ENCODE measurements around the gene HDAC6. TPM values are rescaled to one million over a fixed set of nuclear protein-coding genes. Genes with fewer than 3 reads are reported as not detected.

The HDAC6 gene
- total RNA-seq, 2 experiments from 2014 or later: 77.3 to 88.9 TPM

DNA sequence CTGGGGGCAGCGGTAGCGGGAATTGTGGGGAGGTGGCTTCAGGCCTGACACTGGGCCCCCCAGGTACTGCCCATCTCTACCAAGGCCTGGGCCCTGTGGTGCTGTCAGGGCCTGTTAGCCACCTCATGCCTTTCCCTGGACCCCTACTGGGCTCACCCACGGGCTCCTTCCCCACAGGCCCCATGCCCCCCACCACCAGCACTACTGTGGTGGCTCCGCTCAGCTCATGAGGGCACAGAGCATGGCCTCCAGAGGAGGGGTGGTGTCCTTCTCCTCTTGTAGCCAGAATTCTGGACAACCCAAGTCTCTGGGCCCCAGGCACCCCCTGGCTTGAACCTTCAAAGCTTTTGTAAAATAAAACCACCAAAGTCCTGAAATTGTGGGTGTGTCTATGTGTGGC is 7.9 kb upstream of the HDAC6 start:
- no peak overlapping the region for H3K27ac Mint-ChIP-seq
- H3K27me3 Mint-ChIP-seq (ENCODE audit: low read depth): no peaks in the 10 kb centered on the region
- DNase-seq (no peak), ATAC-seq (no peak)
- no peaks in the 10 kb centered on the region for H3K36me3 Mint-ChIP-seq (ENCODE audit: low read depth)
- no peaks in the 10 kb centered on the region for H3K9me3 Mint-ChIP-seq (ENCODE audit: insufficient read depth)
- H3K4me1 Mint-ChIP-seq (ENCODE audit: low read depth): peaks cover 12% of the 10 kb centered on the region
- POLR2A ChIA-PET: no interaction called here
- no peak overlapping the region for H3K4me3 Mint-ChIP-seq
- CTCF ChIA-PET: no interaction called here

DNA sequence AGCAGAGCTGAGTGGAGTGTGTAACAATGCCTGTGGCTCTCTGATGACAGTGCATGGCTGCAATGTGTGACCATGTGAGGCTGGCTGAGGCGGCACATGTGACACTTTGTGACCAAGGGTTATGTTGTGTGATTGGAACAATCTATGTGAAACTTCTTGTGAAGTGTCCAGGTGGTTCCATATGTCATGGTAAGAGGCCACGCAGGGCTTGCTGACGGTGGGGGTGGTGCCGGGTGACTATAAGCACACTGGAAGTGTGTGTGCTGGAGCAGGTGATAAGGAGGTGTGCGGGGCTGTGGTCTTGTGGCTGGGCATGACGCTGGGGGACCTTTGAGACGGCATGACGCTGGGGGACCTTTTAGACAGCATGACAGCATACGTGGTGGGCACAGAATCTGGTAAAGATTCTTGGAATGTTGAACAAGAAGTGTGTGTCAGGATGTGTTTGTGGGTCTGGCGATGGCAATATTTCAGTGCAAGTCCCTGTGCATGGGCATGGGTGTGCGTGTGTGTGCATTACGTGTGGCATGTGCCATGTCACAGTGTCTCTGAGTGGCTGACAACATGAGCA is 7.4 kb upstream of the HDAC6 start:
- no peaks in the 10 kb centered on the region for H3K9me3 Mint-ChIP-seq (ENCODE audit: insufficient read depth)
- H3K27ac Mint-ChIP-seq: no peak overlapping the region
- peaks cover 8% of the 10 kb centered on the region for H3K4me1 Mint-ChIP-seq (ENCODE audit: low read depth)
- ChIA-PET POLR2A (no interaction called here), CTCF (no interaction called here)
- no peak overlapping the region for H3K4me3 Mint-ChIP-seq
- DNase-seq (no peak), ATAC-seq (no peak)
- H3K27me3 Mint-ChIP-seq (ENCODE audit: low read depth): no peaks in the 10 kb centered on the region
- H3K36me3 Mint-ChIP-seq (ENCODE audit: low read depth): no peaks in the 10 kb centered on the region

DNA sequence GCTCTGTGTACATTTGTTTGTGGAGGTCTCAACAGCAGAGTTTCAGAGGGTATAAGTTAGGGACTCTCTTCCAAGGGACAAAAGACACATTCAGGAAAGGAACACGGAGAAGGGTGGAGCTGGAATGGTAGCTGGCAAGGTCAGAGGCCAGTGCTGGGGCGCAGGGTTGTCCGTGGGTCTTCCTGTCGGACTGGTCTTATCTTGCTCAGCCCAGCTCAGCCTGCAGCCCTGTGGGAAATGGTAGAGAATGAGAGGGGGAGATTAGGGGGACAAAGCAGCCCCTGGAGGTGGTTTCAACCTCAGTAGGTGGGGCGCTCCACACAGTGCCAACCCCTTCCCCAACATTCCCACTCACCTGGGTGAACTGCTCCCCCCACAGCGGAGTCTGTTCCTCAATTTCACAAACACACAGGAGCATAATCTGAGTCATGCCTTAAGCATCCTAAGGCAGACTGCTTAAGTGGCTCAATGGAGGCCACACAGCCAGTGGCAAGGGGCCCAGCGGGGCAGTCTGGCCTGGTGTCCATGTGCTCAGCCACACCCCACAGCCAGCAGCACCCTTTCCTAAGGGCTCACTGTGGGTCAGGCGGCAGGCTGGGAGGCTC is 6.9 kb upstream of the HDAC6 start:
- POLR2A ChIA-PET: no interaction called here
- Mint-ChIP-seq H3K9me3 (ENCODE audit: insufficient read depth) (no peaks in the 10 kb centered on the region), H3K27me3 (ENCODE audit: low read depth) (no peaks in the 10 kb centered on the region), H3K36me3 (ENCODE audit: low read depth) (no peaks in the 10 kb centered on the region), H3K27ac (no peak overlapping the region), H3K4me3 (no peak overlapping the region), H3K4me1 (ENCODE audit: low read depth) (peaks cover 3% of the 10 kb centered on the region)
- CTCF ChIA-PET: no interaction called here
- DNase-seq (no peak), ATAC-seq (no peak)

DNA sequence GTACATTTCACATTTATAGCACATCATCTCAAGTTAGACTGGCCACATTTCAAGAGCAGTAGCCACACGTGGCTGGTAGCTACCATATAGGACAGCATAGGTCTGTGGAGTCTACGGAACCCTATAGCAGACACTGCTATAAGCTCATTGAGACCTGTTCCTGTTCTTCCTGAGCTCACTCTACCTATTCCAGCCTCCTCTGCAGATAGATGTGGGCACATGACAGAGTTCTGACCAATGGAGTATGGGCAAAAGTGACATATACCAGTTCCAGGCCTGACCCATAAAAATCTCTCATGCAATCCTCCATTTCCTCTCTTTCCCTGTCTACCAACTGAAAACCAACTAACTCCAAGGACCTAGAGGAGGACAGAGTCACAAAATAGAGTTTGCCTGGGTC is 3.5 kb upstream of the HDAC6 start:
- DNase-seq: no peak
- no peak overlapping the region for H3K4me3 Mint-ChIP-seq
- CTCF ChIA-PET: no interaction called here
- no peak overlapping the region for H3K27ac Mint-ChIP-seq
- no peaks in the 10 kb centered on the region for H3K9me3 Mint-ChIP-seq (ENCODE audit: insufficient read depth)
- POLR2A ChIA-PET: no interaction called here
- peaks cover 2% of the 10 kb centered on the region for H3K36me3 Mint-ChIP-seq (ENCODE audit: low read depth)
- no peaks in the 10 kb centered on the region for H3K27me3 Mint-ChIP-seq (ENCODE audit: low read depth)
- no peak for ATAC-seq
- peaks cover 14% of the 10 kb centered on the region for H3K4me1 Mint-ChIP-seq (ENCODE audit: low read depth)

DNA sequence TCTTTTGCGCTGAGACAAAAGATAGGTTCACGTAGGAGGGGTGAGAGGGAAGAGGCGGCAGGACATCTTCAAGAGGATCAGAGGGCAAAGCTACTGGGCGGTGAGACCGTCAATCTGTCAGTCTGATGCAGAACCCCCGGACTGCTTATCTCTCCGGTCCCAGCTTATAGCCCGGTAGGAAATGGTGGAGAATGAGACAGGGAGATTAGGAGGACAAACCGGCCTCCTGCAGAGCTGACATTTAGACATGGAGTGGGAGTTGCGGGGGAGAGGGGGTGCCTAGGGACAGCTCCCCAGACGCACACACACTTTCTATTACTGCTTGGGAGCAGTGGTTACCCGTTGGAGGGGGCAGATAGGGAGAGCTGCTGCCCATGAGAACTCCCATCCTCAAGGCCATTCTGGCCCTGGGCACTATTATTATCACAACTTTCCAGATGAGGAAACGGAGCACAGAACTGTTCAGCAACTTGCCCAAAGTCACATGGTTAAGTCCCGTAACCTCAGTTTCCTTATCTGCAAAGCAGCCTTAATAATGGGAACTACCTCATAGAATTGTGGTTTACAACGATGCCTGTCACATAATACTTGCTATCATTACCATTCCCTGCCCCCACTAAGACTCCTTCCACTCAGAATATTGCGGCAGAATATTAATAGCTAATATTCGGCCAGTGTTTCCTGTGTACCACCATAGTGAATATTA is 1.1 kb upstream of the HDAC6 start:
- CTCF ChIA-PET: interaction anchor here (1.0 to 2.0 kb wide), 4 partner anchors 64 to 153 kb away, joined by 3 to 11 read pairs (median 4); no protein-coding TSS in a partner anchor

DNA sequence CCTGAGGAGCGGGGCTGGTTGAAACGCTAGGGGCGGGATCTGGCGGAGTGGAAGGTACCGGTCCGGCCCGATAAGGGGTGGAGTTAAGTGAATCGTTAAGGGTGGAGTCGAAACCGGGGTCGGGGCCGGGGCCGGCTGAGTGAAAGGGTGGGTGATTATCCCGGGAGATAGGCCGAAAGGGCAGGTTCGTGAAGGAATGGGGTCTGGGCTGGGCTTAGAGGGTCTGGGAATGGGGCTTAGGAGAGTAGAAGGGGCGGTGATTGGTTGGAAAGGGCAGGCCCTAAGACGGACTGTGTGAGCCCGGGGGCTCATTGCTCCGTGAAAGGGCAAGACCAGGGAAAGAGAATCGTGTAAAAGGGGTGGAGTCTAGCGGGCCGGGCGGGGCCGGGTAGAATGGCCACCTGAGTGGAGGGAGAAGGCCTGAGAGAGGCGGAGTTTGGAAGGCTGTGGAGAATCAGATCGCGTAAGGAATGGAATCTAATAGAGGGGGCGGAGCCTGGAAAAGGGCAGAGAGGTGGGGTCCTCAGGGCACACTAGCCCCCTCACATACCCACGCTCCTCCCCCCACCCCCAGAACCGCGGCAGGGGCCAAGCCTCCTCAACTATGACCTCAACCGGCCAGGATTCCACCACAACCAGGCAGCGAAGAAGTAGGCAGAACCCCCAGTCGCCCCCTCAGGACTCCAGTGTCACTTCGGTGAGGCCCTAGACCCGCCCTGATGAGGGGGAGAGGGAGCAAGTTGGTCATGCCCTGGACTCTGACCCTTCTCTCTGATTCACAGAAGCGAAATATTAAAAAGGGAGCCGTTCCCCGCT is 430 bp downstream of the HDAC6 start:
- Mint-ChIP-seq H3K27me3 (ENCODE audit: low read depth) (no peaks in the 10 kb centered on the region), H3K4me3 (peak overlapping the region; percentile 95), H3K4me1 (ENCODE audit: low read depth) (peaks cover 22% of the 10 kb centered on the region), H3K9me3 (ENCODE audit: insufficient read depth) (no peaks in the 10 kb centered on the region), H3K36me3 (ENCODE audit: low read depth) (peaks cover 11% of the 10 kb centered on the region), H3K27ac (peak overlapping the region; percentile 99)
- peak; percentile 82 for DNase-seq
- ChIA-PET CTCF (interaction anchor here (1.0 to 2.0 kb wide), 4 partner anchors 65 to 154 kb away, joined by 3 to 11 read pairs (median 4); no protein-coding TSS in a partner anchor), POLR2A (interaction anchor here (0.6 to 1.8 kb wide), 3 partner anchors 65 to 139 kb away, joined by 3 to 8 read pairs (median 6); partner anchors contain the start of gene SUV39H1)
- peak; percentile 62 for ATAC-seq

More for the DNA sequence above, 1.1 kb upstream of the HDAC6 start:
- POLR2A ChIA-PET: interaction anchor here (0.5 to 1.8 kb wide), 6 partner anchors 63 to 481 kb away, joined by 3 to 8 read pairs (median 6); partner anchors contain the start of gene SUV39H1
- DNase-seq: no peak
- Mint-ChIP-seq H3K27ac (peak overlapping the region; percentile 99), H3K4me3 (peak overlapping the region; percentile 95), H3K27me3 (ENCODE audit: low read depth) (no peaks in the 10 kb centered on the region), H3K4me1 (ENCODE audit: low read depth) (peaks cover 22% of the 10 kb centered on the region), H3K36me3 (ENCODE audit: low read depth) (peaks cover 7% of the 10 kb centered on the region), H3K9me3 (ENCODE audit: insufficient read depth) (no peaks in the 10 kb centered on the region)
- ATAC-seq: no peak

DNA sequence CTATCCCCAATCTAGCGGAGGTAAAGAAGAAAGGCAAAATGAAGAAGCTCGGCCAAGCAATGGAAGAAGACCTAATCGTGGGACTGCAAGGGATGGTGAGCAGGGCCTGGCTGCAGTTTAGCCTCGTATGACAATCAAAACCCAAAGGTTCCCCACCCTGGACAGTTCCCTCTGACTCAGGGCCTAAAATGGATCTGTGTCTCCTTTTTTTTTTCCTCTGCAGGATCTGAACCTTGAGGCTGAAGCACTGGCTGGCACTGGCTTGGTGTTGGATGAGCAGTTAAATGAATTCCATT is 986 bp downstream of the HDAC6 start:
- ChIA-PET POLR2A (no interaction called here), CTCF (no interaction called here)
- Mint-ChIP-seq H3K36me3 (ENCODE audit: low read depth) (peaks cover 11% of the 10 kb centered on the region), H3K4me1 (ENCODE audit: low read depth) (peaks cover 22% of the 10 kb centered on the region), H3K27ac (peak overlapping the region; percentile 99), H3K4me3 (peak overlapping the region; percentile 95), H3K27me3 (ENCODE audit: low read depth) (no peaks in the 10 kb centered on the region), H3K9me3 (ENCODE audit: insufficient read depth) (no peaks in the 10 kb centered on the region)
- no peak for DNase-seq
- no peak for ATAC-seq

DNA sequence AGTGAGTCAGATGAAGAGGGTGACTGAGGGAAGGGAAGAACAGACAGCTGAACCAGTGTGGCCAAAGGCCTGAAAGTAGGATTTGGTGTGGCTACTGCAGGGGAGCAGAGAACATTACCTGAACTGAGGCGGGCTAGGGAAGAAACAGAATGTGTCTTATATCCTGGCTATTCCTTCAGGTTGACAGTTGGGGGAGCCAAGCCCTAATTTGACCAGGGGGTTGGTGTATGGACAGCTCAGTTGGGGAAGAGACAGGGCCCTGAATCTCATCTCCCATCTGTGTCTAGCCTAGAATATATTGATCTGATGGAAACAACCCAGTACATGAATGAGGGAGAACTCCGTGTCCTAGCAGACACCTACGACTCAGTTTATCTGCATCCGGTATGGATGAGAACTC is 4.2 kb downstream of the HDAC6 start:
- Mint-ChIP-seq H3K9me3 (ENCODE audit: insufficient read depth) (no peaks in the 10 kb centered on the region), H3K27me3 (ENCODE audit: low read depth) (no peaks in the 10 kb centered on the region), H3K4me1 (ENCODE audit: low read depth) (peaks cover 16% of the 10 kb centered on the region), H3K36me3 (ENCODE audit: low read depth) (peaks cover 11% of the 10 kb centered on the region), H3K27ac (no peak overlapping the region), H3K4me3 (no peak overlapping the region)
- ATAC-seq: no peak
- DNase-seq: no peak
- ChIA-PET CTCF (interaction anchor here (0.8 kb wide), 1 partner anchor 140 kb away, joined by 3 read pairs; no protein-coding TSS in a partner anchor), POLR2A (no interaction called here)

DNA sequence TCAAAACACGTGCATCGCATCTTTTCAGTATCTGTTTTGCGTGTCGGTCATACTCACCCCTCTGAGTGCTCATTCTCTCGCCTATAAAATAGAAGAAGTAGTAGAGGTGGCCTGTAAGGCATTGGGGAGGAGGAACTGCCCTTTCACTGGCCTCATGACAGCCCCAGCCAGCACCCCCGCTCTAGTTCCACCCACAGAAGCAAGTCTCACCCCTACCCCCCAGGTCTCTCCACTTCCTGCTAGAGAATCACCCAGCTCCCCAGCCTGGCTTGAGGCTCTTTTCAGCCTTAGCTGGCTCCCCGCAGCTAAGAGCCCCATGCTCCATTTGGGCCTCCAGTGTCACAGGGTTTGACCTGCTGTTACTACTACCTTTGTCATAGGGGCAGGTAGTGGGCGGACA is 11.8 kb downstream of the HDAC6 start:
- no peak overlapping the region for H3K4me3 Mint-ChIP-seq
- no peak overlapping the region for H3K27ac Mint-ChIP-seq
- no peaks in the 10 kb centered on the region for H3K9me3 Mint-ChIP-seq (ENCODE audit: insufficient read depth)
- peaks cover 2% of the 10 kb centered on the region for H3K36me3 Mint-ChIP-seq (ENCODE audit: low read depth)
- ATAC-seq (no peak), DNase-seq (no peak)
- no peaks in the 10 kb centered on the region for H3K4me1 Mint-ChIP-seq (ENCODE audit: low read depth)
- CTCF ChIA-PET: no interaction called here
- POLR2A ChIA-PET: no interaction called here
- H3K27me3 Mint-ChIP-seq (ENCODE audit: low read depth): no peaks in the 10 kb centered on the region

DNA sequence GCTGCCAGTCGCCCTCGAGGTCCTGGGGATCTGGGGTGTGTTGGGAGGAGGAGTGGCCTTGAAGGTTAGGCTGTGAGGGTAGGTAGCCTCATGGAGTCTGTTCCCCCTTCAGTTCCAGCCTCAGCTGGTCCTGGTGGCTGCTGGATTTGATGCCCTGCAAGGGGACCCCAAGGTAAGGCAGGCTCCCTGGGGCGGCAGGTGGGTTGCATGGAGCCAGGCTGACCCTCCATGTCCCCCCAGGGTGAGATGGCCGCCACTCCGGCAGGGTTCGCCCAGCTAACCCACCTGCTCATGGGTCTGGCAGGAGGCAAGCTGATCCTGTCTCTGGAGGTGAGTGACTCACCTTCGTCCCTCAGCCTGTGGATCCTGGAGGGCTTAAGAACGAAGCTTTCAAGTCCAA is 12.9 kb downstream of the HDAC6 start:
- H3K4me1 Mint-ChIP-seq (ENCODE audit: low read depth): no peaks in the 10 kb centered on the region
- no peak overlapping the region for H3K27ac Mint-ChIP-seq
- H3K4me3 Mint-ChIP-seq: no peak overlapping the region
- no peaks in the 10 kb centered on the region for H3K9me3 Mint-ChIP-seq (ENCODE audit: insufficient read depth)
- ChIA-PET CTCF (no interaction called here), POLR2A (no interaction called here)
- ATAC-seq (no peak), DNase-seq (no peak)
- peaks cover 2% of the 10 kb centered on the region for H3K36me3 Mint-ChIP-seq (ENCODE audit: low read depth)
- no peaks in the 10 kb centered on the region for H3K27me3 Mint-ChIP-seq (ENCODE audit: low read depth)

DNA sequence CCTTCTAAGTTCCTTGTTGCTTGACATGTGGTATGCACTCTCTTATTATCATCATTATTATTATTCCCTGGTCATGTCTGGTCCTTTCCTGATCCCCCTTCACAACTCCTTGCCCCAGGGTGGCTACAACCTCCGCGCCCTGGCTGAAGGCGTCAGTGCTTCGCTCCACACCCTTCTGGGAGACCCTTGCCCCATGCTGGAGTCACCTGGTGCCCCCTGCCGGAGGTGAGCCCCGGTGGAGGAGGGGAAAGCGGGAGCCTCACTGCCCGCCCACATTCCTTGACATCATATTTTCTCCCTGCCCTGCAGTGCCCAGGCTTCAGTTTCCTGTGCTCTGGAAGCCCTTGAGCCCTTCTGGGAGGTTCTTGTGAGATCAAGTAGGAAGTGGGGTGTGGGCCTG is 13.4 kb downstream of the HDAC6 start:
- POLR2A ChIA-PET: no interaction called here
- no peaks in the 10 kb centered on the region for H3K27me3 Mint-ChIP-seq (ENCODE audit: low read depth)
- H3K4me3 Mint-ChIP-seq: no peak overlapping the region
- H3K9me3 Mint-ChIP-seq (ENCODE audit: insufficient read depth): no peaks in the 10 kb centered on the region
- ATAC-seq (no peak), DNase-seq (no peak)
- no peaks in the 10 kb centered on the region for H3K4me1 Mint-ChIP-seq (ENCODE audit: low read depth)
- H3K27ac Mint-ChIP-seq: no peak overlapping the region
- CTCF ChIA-PET: no interaction called here
- H3K36me3 Mint-ChIP-seq (ENCODE audit: low read depth): peaks cover 2% of the 10 kb centered on the region
